AG20443 (cell line): Measurements from ENCODE around the gene ARFGAP1.

Experiments used
- DNase-seq: peaks from one replicate; pipeline ENCODE4 v3.0.0; 2012; ENCODE audit warnings: low spot score, mixed read lengths

Gene ARFGAP1

GRCh38 chr20:63307538-63308217, 35.1 kb downstream of the ARFGAP1 start:
- no peak for DNase-seq

GRCh38 chr20:63308218-63308911, 35.8 kb downstream of the ARFGAP1 start:
- no peak for DNase-seq

GRCh38 chr20:63309261-63310071, 36.9 kb downstream of the ARFGAP1 start:
- peak; percentile 80 for DNase-seq

- DNase-seq: no peak
Measured at GRCh38 chr20:63310265-63310991, 37.8 kb downstream of the ARFGAP1 start.

GRCh38 chr20:63311186-63311832, 38.7 kb downstream of the ARFGAP1 start:
- DNase-seq: no peak

GRCh38 chr20:63311833-63312243, 39.2 kb downstream of the ARFGAP1 start:
- DNase-seq: no peak

- DNase-seq: no peak
Measured at GRCh38 chr20:63312273-63312672, 39.7 kb downstream of the ARFGAP1 start.

GRCh38 chr20:63312690-63313348, 40.2 kb downstream of the ARFGAP1 start:
- DNase-seq: no peak

- DNase-seq: no peak
Measured at GRCh38 chr20:63313349-63314014, 40.9 kb downstream of the ARFGAP1 start.

GRCh38 chr20:63314015-63314471, 41.4 kb downstream of the ARFGAP1 start:
- no peak for DNase-seq

- no peak for DNase-seq
Measured at GRCh38 chr20:63314566-63315239, 42.1 kb downstream of the ARFGAP1 start.

- DNase-seq: no peak
Measured at GRCh38 chr20:63315240-63315689, 42.7 kb downstream of the ARFGAP1 start.

- no peak for DNase-seq
Measured at GRCh38 chr20:63315731-63316491, 43.3 kb downstream of the ARFGAP1 start.

GRCh38 chr20:63316502-63316921, 43.9 kb downstream of the ARFGAP1 start:
- DNase-seq: no peak

- no peak for DNase-seq
Measured at GRCh38 chr20:63317061-63317460, 44.4 kb downstream of the ARFGAP1 start.

- DNase-seq: no peak
Measured at GRCh38 chr20:63317601-63318291, 45.1 kb downstream of the ARFGAP1 start.

GRCh38 chr20:63318391-63319163, 46.0 kb downstream of the ARFGAP1 start:
- no peak for DNase-seq
